Neural cell (in vitro differentiated cells): Measurements from ENCODE around the gene SNTG2. TPM values are rescaled to one million over a fixed set of nuclear protein-coding genes. Genes with fewer than 3 reads are reported as not detected.

Experiments
- H2AFZ ChIP-seq: fragments of 200-600, 300-800 bp; sonication (generic), shearing (Covaris generic); 2 replicates; pipeline ENCODE4 v1.6.0; 2014; ENCODE audit warnings: low read depth, mild to moderate bottlenecking, antibody characterized with exemption, low read length, moderate library complexity
- H3F3A ChIP-seq: fragments of 200-600 bp; shearing (Covaris generic); 2 replicates; pipeline ENCODE4 v1.6.1; 2016; ENCODE audit warnings: mild to moderate bottlenecking, moderate library complexity, mixed read lengths, antibody characterized with exemption, low read length; ENCODE audit not compliant: insufficient read depth, poor library complexity, severe bottlenecking
- H3K27ac ChIP-seq: fragments of 200-600, 300-800 bp; sonication (generic), shearing (Covaris generic); 2 replicates; pipeline ENCODE4 v1.5.1; 2014; ENCODE audit warnings: mild to moderate bottlenecking, low read length, moderate library complexity
- H3K27me3 ChIP-seq: fragments of 300-800, 200-600 bp; sonication (generic), shearing (Covaris generic); 2 replicates; pipeline ENCODE4 v1.6.0; 2014; ENCODE audit warnings: mild to moderate bottlenecking, low read depth, low read length, moderate library complexity; ENCODE audit not compliant: insufficient read depth
- H3K36me3 ChIP-seq: fragments of 300-800, 200-600 bp; sonication (generic), shearing (Covaris generic); 2 replicates; pipeline ENCODE4 v1.5.1; 2014; ENCODE audit warnings: mild to moderate bottlenecking, antibody characterized with exemption, low read length, moderate library complexity; ENCODE audit not compliant: insufficient read depth
- H3K4me2 ChIP-seq: fragments of 300-800, 200-600 bp; sonication (generic), shearing (Covaris generic); 2 replicates; pipeline ENCODE4 v1.6.0; 2014; ENCODE audit warnings: mild to moderate bottlenecking, low read length
- H3K4me3 ChIP-seq: fragments of 300-800, 200-600 bp; sonication (generic), shearing (Covaris generic); 2 replicates; pipeline ENCODE4 v1.5.1; 2014; ENCODE audit warnings: mild to moderate bottlenecking, low read length, moderate library complexity
- H3K79me2 ChIP-seq: fragments of 200-600 bp; shearing (Covaris generic); replicated peaks from 2 replicates; pipeline ENCODE4 v1.6.0; 2014; ENCODE audit warnings: mild to moderate bottlenecking, low read length, moderate library complexity; ENCODE audit not compliant: insufficient read depth
- H3K9ac ChIP-seq: fragments of 300-800, 200-600 bp; sonication (generic), shearing (Covaris generic); 2 replicates; pipeline ENCODE4 v1.6.1; 2016; ENCODE audit warnings: mild to moderate bottlenecking, low read length, mixed read lengths
- H3K9me2 ChIP-seq: fragments of 200-600 bp; shearing (Covaris generic); 2 replicates; pipeline ENCODE4 v1.6.1; 2016; ENCODE audit warnings: mild to moderate bottlenecking, low read length, mixed read lengths; ENCODE audit not compliant: insufficient read depth
- H3K9me3 ChIP-seq: fragments of 200-600, 300-800 bp; sonication (generic), shearing (Covaris generic); 2 replicates; pipeline ENCODE4 v1.6.1; 2016; ENCODE audit warnings: mild to moderate bottlenecking, mixed run types, low read length, moderate library complexity, mixed read lengths
- H4K20me1 ChIP-seq: fragments of 200-600 bp; shearing (Covaris generic); 2 replicates; pipeline ENCODE4 v1.6.1; 2016; ENCODE audit warnings: mild to moderate bottlenecking, mixed run types; ENCODE audit not compliant: insufficient read depth
- CTCF ChIP-seq: fragments of 450-650 bp; IDR thresholded peaks from 2 replicates; pipeline ENCODE4 v1.5.1; 2014; ENCODE audit warnings: antibody characterized with exemption, mild to moderate bottlenecking, moderate library complexity; ENCODE audit not compliant: poor library complexity, severe bottlenecking
- EP300 ChIP-seq: fragments of 450-650 bp; conservative IDR thresholded peaks from 2 replicates; pipeline ENCODE4 v1.6.1; 2014; ENCODE audit warnings: antibody characterized with exemption, mild to moderate bottlenecking, moderate library complexity; ENCODE audit not compliant: poor library complexity, severe bottlenecking
- EZH2 ChIP-seq: fragments of 200-600, 300-800 bp; shearing (Covaris generic), sonication (generic); IDR thresholded peaks from 2 replicates; pipeline ENCODE4 v1.6.1; 2014; ENCODE audit warnings: antibody characterized with exemption, low read length, borderline replicate concordance, mild to moderate bottlenecking; ENCODE audit not compliant: insufficient read depth, poor library complexity, severe bottlenecking
- MXI1 ChIP-seq: fragments of 450-650 bp; conservative IDR thresholded peaks from 2 replicates; pipeline ENCODE4 v1.6.1; 2014; ENCODE audit warnings: antibody characterized with exemption, mild to moderate bottlenecking; ENCODE audit not compliant: poor library complexity, severe bottlenecking
- POLR2AphosphoS5 ChIP-seq: IDR thresholded peaks from 2 replicates; pipeline ENCODE4 v1.6.1; 2012
- RAD21 ChIP-seq: fragments of 450-650 bp; conservative IDR thresholded peaks from 2 replicates; pipeline ENCODE4 v1.6.1; 2014; ENCODE audit warnings: antibody characterized with exemption, mild to moderate bottlenecking, moderate library complexity
- REST ChIP-seq: IDR thresholded peaks from 2 replicates; pipeline ENCODE4 v1.6.1; 2012; ENCODE audit warnings: borderline replicate concordance
- SMC3 ChIP-seq: fragments of 450-650 bp; conservative IDR thresholded peaks from 2 replicates; pipeline ENCODE4 v1.6.1; 2014; ENCODE audit warnings: antibody characterized with exemption, mild to moderate bottlenecking, moderate library complexity; ENCODE audit not compliant: poor library complexity
- TAF1 ChIP-seq: IDR thresholded peaks from 2 replicates; pipeline ENCODE4 v1.6.1; 2012; ENCODE audit warnings: low read depth
- polyA plus RNA-seq: library from polyadenylated mRNA; depleted of rRNA; stranded (reverse); fragments of >200 nt; gene quantifications from 2 replicates; pipeline ENCODE4 v1.2.3, GENCODE V29; 2014

Gene SNTG2
- polyA plus RNA-seq, 1 donor from 2014 or later = not detected

- TF ChIP-seq MXI1 (no peak), EZH2 (no peak), EP300 (no peak), POLR2AphosphoS5 (no peak)
These were observed 94.5 kb downstream of the SNTG2 start for GRCh38 chr2:1045109-1045508.

GRCh38 chr2:1046067-1046466 lies 95.4 kb downstream of the SNTG2 start:
- Histone ChIP-seq H3K4me3 (no peak overlapping the region), H3K9me2 (no peaks in the 10 kb centered on the region), H4K20me1 (no peaks in the 10 kb centered on the region), H3F3A (no peaks in the 10 kb centered on the region), H3K27ac (no peak overlapping the region), H3K79me2 (no peaks in the 10 kb centered on the region), H3K36me3 (no peaks in the 10 kb centered on the region), H3K4me2 (no peak overlapping the region), H3K27me3 (no peaks in the 10 kb centered on the region), H3K9me3 (peaks cover 7% of the 10 kb centered on the region), H2AFZ (no peak overlapping the region), H3K9ac (no peak overlapping the region)
- TF ChIP-seq RAD21 (no peak), CTCF (no peak), SMC3 (no peak), MXI1 (no peak), EZH2 (no peak), EP300 (no peak), TAF1 (no peak), POLR2AphosphoS5 (no peak), REST (no peak)

More at GRCh38 chr2:1045109-1045508, 94.5 kb downstream of the SNTG2 start:
- no peaks in the 10 kb centered on the region for H4K20me1 ChIP-seq
- H2AFZ ChIP-seq = no peak overlapping the region
- no peaks in the 10 kb centered on the region for H3K79me2 ChIP-seq
- H3K4me2 ChIP-seq = no peak overlapping the region
- no peaks in the 10 kb centered on the region for H3K36me3 ChIP-seq
- peaks cover 7% of the 10 kb centered on the region for H3K9me3 ChIP-seq
- no peaks in the 10 kb centered on the region for H3F3A ChIP-seq
- H3K27ac ChIP-seq = no peak overlapping the region
- H3K9me2 ChIP-seq = no peaks in the 10 kb centered on the region
- H3K4me3 ChIP-seq = no peak overlapping the region
- H3K27me3 ChIP-seq = no peaks in the 10 kb centered on the region
- no peak overlapping the region for H3K9ac ChIP-seq

GRCh38 chr2:1047485-1047884 lies 96.8 kb downstream of the SNTG2 start:
- Histone ChIP-seq H3K27ac (no peak overlapping the region), H4K20me1 (no peaks in the 10 kb centered on the region), H3K79me2 (no peaks in the 10 kb centered on the region), H3K36me3 (no peaks in the 10 kb centered on the region), H3K9me3 (peaks cover 7% of the 10 kb centered on the region), H3K9ac (no peak overlapping the region), H3K9me2 (no peaks in the 10 kb centered on the region), H3K4me2 (no peak overlapping the region), H3F3A (no peaks in the 10 kb centered on the region), H2AFZ (no peak overlapping the region), H3K4me3 (no peak overlapping the region), H3K27me3 (no peaks in the 10 kb centered on the region)
- no peak for TF ChIP-seq MXI1
- TF ChIP-seq REST = no peak
- no peak for TF ChIP-seq EP300
- no peak for TF ChIP-seq CTCF
- TF ChIP-seq TAF1 = no peak
- TF ChIP-seq POLR2AphosphoS5 = no peak
- no peak for TF ChIP-seq EZH2
- TF ChIP-seq RAD21 = no peak
- no peak for TF ChIP-seq SMC3
